Measurements from ENCODE around the gene IGLL5.

DNA sequence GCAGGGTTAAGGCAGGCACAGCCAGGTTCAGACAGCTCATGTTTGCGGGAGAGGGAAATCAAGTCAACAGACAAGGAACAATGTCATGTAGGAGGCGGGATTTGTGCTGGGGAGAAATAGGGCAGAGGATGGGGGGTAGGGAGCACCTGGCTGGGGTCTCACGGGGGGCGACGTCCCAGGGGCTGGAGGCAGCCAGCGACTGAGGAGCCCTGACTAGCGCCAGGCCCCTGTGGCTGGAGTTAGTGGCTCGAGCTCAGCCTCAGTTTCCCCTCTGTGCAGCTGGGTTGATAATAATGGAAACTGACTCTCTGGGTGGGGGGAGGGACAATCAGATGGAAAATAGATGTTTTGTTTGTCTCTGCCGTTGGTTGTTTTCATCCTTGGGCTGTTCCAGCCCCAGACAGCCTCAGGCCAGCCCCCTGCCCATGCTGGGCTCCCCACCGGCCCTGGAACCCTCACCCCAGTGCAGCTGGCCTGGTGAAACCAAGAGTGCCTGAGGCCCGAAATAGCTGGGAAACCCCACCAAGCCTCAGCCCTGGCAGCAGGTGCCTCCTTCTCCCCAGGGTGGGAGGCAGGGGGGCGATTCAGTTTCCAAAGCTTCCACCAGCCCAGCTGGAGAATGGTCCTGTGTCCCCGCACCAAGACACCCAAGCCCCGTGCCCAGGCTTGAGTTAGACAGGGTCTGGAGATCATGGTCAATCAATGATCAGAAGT, 44.1 kb downstream of the IGLL5 start:
- no peak for TF ChIP-seq EZH2 (IDR thresholded peaks at IDR 0.05; ENCODE audit: insufficient read depth, poor library complexity, severe bottlenecking)
- TF ChIP-seq EZH2phosphoT487 (IDR thresholded peaks at IDR 0.05; ENCODE audit: insufficient read depth, low read depth) = no peak
